GM12875 (cell line): ENCODE data around the gene SKOR1.
A peak's percentile ranks its signal among the peaks of the same experiment; 100 is the strongest.

Experiments used
- H3K4me3 ChIP-seq: one replicate; pipeline ENCODE4 v1.5.1; 2011; ENCODE audit warnings: low read depth, low read length, control low read depth
- TF ChIP-seq, protein P1 (sequence below): IDR thresholded peaks from 2 replicates; pipeline ENCODE4 v1.5.1; 2011; ENCODE audit warnings: low read depth, mild to moderate bottlenecking, control low read depth, inconsistent platforms, low read length, moderate library complexity, borderline replicate concordance; ENCODE audit not compliant: insufficient read depth

SKOR1 gene

DNA sequence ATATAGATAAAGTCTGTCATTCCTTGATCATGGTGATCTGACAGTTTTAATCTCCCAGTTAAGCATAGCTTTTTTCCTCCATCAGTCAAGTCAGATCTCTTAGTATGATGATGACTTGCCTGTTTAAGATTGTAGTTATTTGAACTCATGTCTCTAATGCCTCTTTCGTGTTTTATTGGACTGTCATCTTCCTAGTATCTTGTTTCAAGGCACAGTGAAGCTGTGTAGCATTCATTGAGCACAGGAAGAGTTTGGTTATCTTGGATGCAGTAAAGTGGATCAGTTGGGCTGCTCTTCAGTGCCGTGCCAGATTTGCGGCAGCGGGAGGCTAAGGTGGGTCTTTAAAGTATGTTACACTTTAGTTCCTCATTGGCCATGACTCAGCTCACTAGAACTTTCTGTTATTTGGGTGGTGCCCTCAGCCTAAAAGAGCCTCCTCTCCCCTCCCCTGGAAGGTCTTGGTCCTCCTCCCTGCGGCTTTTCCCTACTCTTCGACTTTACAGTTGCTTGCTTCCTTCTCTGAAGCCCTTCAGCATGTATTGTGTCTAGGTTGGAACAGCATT lies 45.7 kb upstream of the SKOR1 start:
- TF ChIP-seq, protein P1, sequence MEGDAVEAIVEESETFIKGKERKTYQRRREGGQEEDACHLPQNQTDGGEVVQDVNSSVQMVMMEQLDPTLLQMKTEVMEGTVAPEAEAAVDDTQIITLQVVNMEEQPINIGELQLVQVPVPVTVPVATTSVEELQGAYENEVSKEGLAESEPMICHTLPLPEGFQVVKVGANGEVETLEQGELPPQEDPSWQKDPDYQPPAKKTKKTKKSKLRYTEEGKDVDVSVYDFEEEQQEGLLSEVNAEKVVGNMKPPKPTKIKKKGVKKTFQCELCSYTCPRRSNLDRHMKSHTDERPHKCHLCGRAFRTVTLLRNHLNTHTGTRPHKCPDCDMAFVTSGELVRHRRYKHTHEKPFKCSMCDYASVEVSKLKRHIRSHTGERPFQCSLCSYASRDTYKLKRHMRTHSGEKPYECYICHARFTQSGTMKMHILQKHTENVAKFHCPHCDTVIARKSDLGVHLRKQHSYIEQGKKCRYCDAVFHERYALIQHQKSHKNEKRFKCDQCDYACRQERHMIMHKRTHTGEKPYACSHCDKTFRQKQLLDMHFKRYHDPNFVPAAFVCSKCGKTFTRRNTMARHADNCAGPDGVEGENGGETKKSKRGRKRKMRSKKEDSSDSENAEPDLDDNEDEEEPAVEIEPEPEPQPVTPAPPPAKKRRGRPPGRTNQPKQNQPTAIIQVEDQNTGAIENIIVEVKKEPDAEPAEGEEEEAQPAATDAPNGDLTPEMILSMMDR, result no peak
- H3K4me3 ChIP-seq, result no peak overlapping the region

DNA sequence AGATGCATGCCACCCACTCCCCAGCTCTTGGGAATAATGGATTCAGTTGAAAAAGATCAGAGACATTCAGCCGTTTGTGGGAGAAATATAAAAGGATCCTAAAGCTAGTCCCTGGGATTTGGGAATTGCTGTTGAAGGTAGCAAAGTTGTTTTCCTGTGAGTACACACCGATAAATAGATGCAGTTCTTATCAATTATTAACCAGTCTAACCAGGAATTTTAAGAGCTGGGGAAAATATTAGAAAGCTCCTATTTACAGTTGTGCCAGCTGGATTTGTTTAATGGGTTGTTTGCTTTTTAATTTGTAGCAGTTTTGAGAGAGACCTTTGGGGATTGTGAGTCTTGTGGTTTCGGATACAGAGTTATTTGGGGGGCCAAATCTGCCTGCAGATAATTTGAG lies 44.2 kb upstream of the SKOR1 start:
- no peak overlapping the region for H3K4me3 ChIP-seq
- TF ChIP-seq, protein P1, result no peak

DNA sequence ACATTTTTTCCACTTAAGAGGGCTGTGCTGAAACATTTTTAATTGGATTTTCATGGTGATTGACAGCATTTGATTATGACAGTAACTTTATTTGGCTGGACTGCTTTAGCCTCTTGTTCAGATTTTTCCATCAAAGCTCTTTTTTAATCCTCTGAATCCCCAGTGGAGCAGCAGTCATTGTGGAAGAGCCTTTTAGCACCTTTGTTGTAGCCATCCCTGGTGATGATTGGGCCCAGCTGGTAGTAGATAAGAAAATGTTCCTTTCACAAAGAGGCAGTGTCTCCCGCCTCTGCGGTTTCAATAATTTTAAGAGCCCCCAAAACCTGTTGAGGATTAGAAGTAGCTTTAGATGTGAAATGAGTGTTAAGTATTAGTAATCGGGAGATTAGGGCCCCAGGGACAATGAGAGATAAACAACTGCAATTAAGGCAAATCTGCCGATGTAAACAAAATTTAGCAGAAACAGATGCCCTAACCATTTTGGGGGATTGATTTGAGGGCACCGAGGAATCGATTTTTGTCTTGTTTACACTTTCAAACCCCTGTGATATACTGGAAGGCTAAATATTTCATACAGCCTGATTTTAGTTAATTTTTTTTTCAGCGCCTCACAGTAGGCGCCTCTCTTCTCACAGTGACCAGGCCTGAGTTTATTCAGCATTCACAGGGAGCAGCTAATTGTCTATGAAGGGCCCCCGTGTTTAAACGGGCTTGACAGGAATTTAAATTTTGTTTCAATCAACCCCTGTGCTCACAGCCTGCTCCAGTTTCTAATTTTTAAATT lies 43.2 kb upstream of the SKOR1 start:
- TF ChIP-seq, protein P1, result no peak
- no peak overlapping the region for H3K4me3 ChIP-seq

DNA sequence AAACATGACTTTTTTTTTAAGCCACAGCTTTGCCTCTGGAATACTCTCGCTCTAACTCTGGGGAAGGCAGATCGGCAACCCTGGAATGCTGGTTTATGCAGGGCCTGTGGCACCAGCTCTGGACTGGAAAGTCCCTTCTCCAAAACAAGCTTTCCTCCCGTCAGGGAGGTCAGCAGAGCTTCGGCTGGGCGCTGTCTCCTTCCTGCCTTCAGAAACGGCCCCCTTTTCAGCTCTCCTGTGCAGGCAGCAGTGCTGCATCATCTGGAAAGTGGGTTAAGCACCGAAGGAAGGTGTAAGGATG lies 42.7 kb upstream of the SKOR1 start:
- no peak overlapping the region for H3K4me3 ChIP-seq
- TF ChIP-seq, protein P1, result no peak

DNA sequence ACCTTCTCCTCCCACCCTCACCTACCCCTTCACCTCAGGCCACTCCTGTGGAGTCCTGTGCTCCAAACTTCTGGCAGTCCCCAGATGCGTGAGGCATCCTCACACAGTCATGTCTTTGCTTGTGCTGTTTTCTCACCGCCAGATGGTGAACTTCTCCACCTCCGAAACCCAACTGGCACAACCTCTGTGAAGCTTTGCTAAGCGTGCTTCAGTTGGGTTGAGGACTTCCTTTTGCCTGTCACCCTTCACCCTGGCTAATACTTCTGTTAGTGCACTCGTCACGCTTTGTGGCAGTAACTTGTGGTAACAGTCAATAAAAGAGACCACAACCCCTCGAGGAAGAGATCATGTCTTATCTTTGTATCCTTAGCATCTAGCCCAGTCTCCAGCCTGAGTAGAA lies 42.0 kb upstream of the SKOR1 start:
- TF ChIP-seq, protein P1, result peak; percentile 59
- H3K4me3 ChIP-seq, result no peak overlapping the region

DNA sequence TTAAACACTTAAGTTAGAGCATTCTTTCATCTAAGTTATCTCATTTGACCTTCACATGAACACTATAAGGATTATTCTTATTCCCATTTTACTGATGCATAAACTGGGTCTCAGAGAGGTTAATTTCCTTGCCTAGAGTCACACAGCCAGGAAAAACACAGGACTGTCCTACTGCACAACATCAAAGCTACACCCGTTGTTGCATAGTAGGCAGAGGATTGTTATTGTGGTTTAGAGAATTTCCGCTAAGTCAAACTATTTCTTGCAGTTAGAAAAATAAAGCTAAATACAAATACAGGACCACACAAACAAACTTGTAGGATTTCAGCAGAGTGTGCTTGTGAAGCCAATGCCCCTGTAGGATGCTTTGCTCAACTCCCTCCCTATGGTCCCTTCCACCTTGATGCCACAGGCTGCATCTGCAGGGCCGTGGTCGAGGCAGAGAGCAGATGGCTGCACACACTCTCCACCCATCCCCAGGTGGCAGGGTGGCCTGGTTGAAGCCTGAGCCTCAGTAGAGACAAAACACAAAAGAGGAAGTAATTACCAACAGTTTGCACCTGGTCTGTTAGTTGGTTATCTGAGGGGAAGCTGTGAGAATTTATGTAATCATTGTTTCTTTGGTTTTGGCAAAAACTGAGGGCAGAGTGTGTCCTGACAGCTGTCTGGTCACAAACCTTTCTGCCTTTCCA lies 41.1 kb upstream of the SKOR1 start:
- no peak overlapping the region for H3K4me3 ChIP-seq
- TF ChIP-seq, protein P1, result no peak
